ENCODE results near the gene TAS2R3. TPM values are rescaled to one million over a fixed set of nuclear protein-coding genes. Genes with fewer than 3 reads are reported as not detected.

Gene TAS2R3
- total and polyA plus RNA-seq, 2 donors = 7.5 TPM; not detected in 1

Small RNA genes within 50 kb of the gene (small RNA-seq; reads per million reads assigned to genes)
- not detected for gene RNU1-82P

Other genes with a start within 250 kb of the TAS2R3 start
- 51.0 TPM for gene AGK, start 212.7 kb upstream of the TAS2R3 start, total RNA-seq
- gene AGK, start 212.7 kb upstream of the TAS2R3 start, polyA plus RNA-seq = 16.2 TPM
- gene DENND11, start 61.9 kb upstream of the TAS2R3 start, total RNA-seq = 25.5 TPM
- gene DENND11, start 61.9 kb upstream of the TAS2R3 start, polyA plus RNA-seq = 7.4 TPM
- gene WEE2, start 55.7 kb upstream of the TAS2R3 start, total RNA-seq = 0.42 TPM
- not detected for gene WEE2, start 55.7 kb upstream of the TAS2R3 start, polyA plus RNA-seq
- gene SSBP1, start 25.7 kb upstream of the TAS2R3 start, total RNA-seq = 124 TPM
- 137 TPM for gene SSBP1, start 25.7 kb upstream of the TAS2R3 start, polyA plus RNA-seq
- 8.1 TPM for gene TAS2R4, start 12.6 kb downstream of the TAS2R3 start, total RNA-seq
- gene TAS2R4, start 12.6 kb downstream of the TAS2R3 start, polyA plus RNA-seq = 0.13 TPM
- 6.5 TPM for gene TAS2R5, start 26.1 kb downstream of the TAS2R3 start, total RNA-seq
- gene TAS2R5, start 26.1 kb downstream of the TAS2R3 start, polyA plus RNA-seq = 0.87 TPM
- not detected for gene PRSS37, start 77.4 kb downstream of the TAS2R3 start, total RNA-seq
- gene PRSS37, start 77.4 kb downstream of the TAS2R3 start, polyA plus RNA-seq = not detected
- gene OR9A4, start 152.3 kb downstream of the TAS2R3 start, total RNA-seq = 0.63 TPM
- not detected for gene OR9A4, start 152.3 kb downstream of the TAS2R3 start, polyA plus RNA-seq
- gene CLEC5A, start 182.9 kb downstream of the TAS2R3 start, total RNA-seq = 0.16 TPM
- 0.38 TPM for gene CLEC5A, start 182.9 kb downstream of the TAS2R3 start, polyA plus RNA-seq
- gene TAS2R38, start 209.7 kb downstream of the TAS2R3 start, total RNA-seq = not detected
- gene TAS2R38, start 209.7 kb downstream of the TAS2R3 start, polyA plus RNA-seq = not detected
- 0.90 TPM for gene MGAM, start 231.8 kb downstream of the TAS2R3 start, total RNA-seq
- gene MGAM, start 231.8 kb downstream of the TAS2R3 start, polyA plus RNA-seq = 0.16 TPM

All from urinary bladder (tissue), 2 donors.